GM12873 (cell line): ENCODE data around the gene MAMDC2.

Experiments used
- CTCF ChIP-seq: IDR thresholded peaks from 2 replicates; pipeline ENCODE4 v1.5.1; 2012; ENCODE audit warnings: low read depth, mild to moderate bottlenecking, moderate library complexity, low read length, control low read depth; ENCODE audit not compliant: insufficient read depth; ENCODE audit errors: missing control alignments

Gene MAMDC2

DNA sequence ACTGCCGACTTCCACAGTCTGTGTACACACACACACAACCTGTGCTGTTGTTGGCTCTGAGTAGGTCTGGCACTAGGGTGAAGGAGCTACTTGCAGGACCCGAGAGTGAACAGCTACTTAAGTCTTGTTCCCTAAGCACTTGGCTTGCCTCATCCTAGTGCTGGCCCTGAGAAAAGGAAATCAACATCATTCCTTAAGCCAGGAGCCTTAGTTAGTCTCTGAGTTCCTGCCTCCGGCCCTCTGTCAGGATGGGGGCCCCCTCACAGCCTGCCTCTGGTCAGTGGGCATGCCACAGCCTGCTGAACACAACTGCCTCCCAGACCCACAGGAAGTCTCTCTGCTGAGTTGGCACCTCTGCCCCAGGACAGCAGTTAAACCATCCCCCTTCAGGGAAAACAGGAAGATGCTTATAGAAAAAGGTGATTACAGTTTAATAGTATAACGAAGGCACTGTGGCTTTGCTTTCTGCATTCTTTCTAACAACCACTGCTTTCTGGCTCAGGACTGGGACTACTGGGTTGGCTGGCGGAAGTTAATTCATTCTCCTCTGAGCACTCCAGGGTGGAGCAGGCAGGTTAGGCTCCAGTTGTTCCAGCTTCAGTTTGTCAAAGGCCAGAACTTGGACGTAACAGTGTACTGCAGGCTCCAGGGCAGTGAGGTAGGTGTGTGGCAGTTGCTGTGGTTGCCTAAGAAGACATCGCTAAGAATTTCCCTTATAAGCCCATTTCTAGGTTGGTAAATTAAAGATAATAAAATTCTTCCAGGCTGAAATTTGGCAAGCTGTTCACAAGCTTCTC, 2.8 kb downstream of the MAMDC2 start:
- no peak for TF ChIP-seq CTCF

DNA sequence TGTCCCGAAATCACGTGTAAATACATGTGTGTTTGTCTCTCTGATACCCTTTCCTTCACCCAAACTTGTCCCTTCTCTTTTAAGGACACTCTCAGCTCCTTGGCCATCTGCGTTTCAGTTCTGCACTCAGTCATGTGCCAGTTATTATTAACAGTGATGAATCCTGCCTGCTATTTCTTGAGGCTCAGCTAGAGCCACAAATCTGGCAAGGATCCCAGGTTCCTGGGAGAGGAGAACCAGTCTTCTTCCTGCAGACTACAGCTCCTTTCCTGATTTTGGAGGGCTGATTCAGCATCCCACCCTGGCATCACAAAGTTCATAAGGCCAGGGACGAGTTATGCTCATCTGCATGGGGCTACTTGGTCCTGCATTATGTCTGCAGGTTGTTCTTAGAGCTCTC, 5.6 kb downstream of the MAMDC2 start:
- no peak for TF ChIP-seq CTCF

GRCh38 chr9:70049672-70050271, 6.1 kb downstream of the MAMDC2 start:
- TF ChIP-seq CTCF = no peak

GRCh38 chr9:70052768-70053167, 9.1 kb downstream of the MAMDC2 start:
- no peak for TF ChIP-seq CTCF

DNA sequence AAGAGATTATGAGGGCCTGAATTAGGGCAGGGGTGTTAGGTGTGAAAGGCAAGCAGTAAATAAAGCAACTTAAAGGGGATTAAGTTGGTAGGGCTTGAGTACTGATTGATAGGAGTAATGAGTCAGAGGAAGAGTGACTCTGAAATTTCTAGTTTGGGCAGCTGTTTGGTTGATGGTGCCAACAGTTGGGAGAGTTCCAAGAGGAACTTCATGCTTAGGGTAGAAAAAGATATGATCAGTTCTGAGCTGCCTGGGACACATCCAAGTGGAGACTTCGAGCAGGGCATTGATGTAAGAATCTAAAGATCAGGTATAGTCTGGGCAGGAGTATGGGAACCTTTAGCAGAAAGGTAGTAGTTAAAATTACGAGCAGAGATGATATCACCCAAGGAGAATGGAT, 10.2 kb downstream of the MAMDC2 start:
- no peak for TF ChIP-seq CTCF

GRCh38 chr9:70054521-70054920, 10.9 kb downstream of the MAMDC2 start:
- TF ChIP-seq CTCF = no peak

DNA sequence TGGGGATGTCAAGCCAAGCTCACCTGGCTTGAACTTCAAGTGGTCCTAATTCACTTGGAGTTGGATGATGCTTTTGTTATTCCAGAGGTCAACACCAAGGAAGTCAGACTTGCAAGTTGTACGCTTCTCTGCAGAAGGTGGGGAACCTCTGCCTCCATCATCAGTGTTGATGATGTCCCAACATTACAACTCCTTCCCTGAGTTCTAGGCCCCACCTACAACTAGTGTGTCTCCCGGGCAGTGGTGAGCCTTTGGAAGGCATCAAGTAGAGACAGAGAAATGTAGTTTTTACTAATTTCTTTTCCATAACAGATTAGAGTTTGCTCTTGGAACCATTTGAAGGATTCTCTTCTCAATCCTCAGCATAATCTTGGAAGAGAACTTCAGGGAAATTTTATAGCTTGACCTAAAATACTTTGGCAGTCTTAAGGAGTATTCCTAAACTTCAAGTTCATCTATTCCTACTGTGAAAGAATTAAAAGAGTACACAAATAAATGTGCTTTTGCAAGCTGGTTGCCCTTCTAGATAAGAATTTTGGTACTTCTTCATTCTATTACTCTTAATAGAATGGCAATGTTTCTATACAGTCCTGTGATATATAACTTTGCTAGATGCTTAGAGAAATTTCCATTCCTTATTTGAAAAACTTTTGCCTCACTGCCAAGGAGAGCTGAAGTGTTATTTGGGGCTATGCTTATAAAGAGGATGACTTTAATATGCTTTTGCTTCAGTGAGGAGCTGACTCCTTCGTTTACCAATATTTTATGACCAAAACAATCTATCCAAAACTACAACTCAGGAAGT, 12.0 kb downstream of the MAMDC2 start:
- no peak for TF ChIP-seq CTCF
